Suprapubic skin (tissue), 4 donors: ENCODE results near the gene SLC22A13. TPM values are rescaled to one million over a fixed set of nuclear protein-coding genes. Genes with fewer than 3 reads are reported as not detected.

ENCODE experiments used
- DNase-seq, 2 donors: peaks; one replicate each; pipeline ENCODE4 v3.0.0-alpha.2; 2019; ENCODE audit warnings: low spot score in 2 of 2
- H3K27ac ChIP-seq: fragments of 200-600 bp; sonication (generic); one replicate; pipeline ENCODE4 v1.5.1; 2019
- H3K27me3 ChIP-seq: fragments of 200-600 bp; sonication (generic); one replicate; pipeline ENCODE4 v1.5.1; 2019
- H3K36me3 ChIP-seq: fragments of 200-600 bp; sonication (generic); one replicate; pipeline ENCODE4 v1.5.1; 2019
- H3K4me1 ChIP-seq: fragments of 200-600 bp; sonication (generic); one replicate; pipeline ENCODE4 v1.5.1; 2019
- H3K4me3 ChIP-seq: fragments of 200-600 bp; sonication (generic); one replicate; pipeline ENCODE4 v1.5.1; 2019; ENCODE audit warnings: mild to moderate bottlenecking
- H3K9me3 ChIP-seq: fragments of 200-600 bp; sonication (generic); one replicate; pipeline ENCODE4 v1.5.1; 2019
- EP300 ChIP-seq: sonication (generic); formaldehyde crosslinking; IDR thresholded peaks from one replicate; pipeline ENCODE4 v1.6.1; 2017; ENCODE audit warnings: antibody characterized with exemption
- POLR2A ChIP-seq, 2 donors: fragments of 450-650 bp; IDR thresholded peaks; one replicate each; pipeline ENCODE4 v1.6.1; 2017; ENCODE audit warnings: antibody characterized with exemption in 2 of 2, mild to moderate bottlenecking in 2 of 2, moderate library complexity in 2 of 2
- POLR2AphosphoS5 ChIP-seq, 3 donors: sonication (generic); formaldehyde crosslinking; IDR thresholded peaks; one replicate each; pipeline ENCODE4 v1.6.1; 2017; ENCODE audit warnings: antibody characterized with exemption in 3 of 3
- WGBS: methylation state at CpG from one replicate; pipeline ENCODE4 v1.1.5; 2018; 5-methylcytosine and 5-hydroxymethylcytosine counted together
- total RNA-seq, 4 donors: library from RNA; depleted of rRNA; stranded (reverse); fragments of >200 nt; gene quantifications; one replicate each; pipeline ENCODE4 v1.1.0, GENCODE V29; 2016
- TF ChIP-seq, protein P1 (sequence below), 2 donors: fragments of 200-600 bp in 1 of 2; fragments of 450-650 bp in 1 of 2; sonication (generic) in 1 of 2; IDR thresholded peaks; one replicate each; pipeline ENCODE4 v1.5.1; 2016 to 2019; ENCODE audit warnings: antibody characterized with exemption in 2 of 2, mild to moderate bottlenecking in 1 of 2, moderate library complexity in 1 of 2

Gene SLC22A13
- total RNA-seq, 4 donors from 2014 or later, result 0.21 to 1.3 TPM; not detected in 2

DNA sequence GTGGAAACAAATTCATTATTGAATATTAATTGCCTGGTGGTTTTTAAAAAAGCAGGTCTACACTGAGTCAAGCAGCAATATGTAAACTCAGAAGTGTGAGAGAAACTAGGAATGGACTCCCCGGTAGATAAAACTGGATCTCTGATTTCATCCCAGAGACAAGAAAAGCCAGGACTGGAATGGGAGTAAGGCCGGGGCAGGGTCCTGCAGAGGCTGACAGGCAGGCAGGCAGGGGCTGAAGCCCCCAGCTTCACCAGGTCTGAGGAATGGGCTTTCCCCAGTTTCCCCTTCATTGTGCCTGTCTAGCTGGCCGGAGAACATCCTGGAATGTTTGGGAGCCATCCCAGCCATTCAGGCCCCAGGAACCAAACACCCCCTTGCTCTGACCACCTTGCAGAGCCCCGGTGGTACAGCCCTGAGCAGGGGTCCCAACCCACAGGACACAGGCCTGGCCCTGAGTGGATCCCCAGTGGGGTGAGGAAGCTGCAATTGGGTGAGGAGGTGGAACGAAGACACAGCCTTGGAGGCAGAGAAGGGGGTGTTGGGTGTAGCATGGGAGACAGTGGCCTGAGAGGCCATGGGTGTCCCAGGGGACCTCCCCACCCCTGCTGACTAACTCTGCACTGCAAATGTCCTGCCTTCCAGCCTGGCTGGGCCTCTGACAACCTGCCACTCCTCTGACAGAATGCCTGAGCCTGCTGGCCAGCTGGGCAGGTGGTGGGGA is 49.3 kb downstream of the SLC22A13 start:
- no peak for DNase-seq
- WGBS, result 74% methylated on average over 4 of the region's 5 CpGs
- H3K27ac ChIP-seq, result no peak overlapping the region
- H3K9me3 ChIP-seq, result no peaks in the 10 kb centered on the region
- no peaks in the 10 kb centered on the region for H3K27me3 ChIP-seq
- H3K4me3 ChIP-seq, result no peak overlapping the region
- no peaks in the 10 kb centered on the region for H3K4me1 ChIP-seq
- TF ChIP-seq, protein P1, sequence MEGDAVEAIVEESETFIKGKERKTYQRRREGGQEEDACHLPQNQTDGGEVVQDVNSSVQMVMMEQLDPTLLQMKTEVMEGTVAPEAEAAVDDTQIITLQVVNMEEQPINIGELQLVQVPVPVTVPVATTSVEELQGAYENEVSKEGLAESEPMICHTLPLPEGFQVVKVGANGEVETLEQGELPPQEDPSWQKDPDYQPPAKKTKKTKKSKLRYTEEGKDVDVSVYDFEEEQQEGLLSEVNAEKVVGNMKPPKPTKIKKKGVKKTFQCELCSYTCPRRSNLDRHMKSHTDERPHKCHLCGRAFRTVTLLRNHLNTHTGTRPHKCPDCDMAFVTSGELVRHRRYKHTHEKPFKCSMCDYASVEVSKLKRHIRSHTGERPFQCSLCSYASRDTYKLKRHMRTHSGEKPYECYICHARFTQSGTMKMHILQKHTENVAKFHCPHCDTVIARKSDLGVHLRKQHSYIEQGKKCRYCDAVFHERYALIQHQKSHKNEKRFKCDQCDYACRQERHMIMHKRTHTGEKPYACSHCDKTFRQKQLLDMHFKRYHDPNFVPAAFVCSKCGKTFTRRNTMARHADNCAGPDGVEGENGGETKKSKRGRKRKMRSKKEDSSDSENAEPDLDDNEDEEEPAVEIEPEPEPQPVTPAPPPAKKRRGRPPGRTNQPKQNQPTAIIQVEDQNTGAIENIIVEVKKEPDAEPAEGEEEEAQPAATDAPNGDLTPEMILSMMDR (IDR thresholded peaks at IDR 0.05), result no peak
- TF ChIP-seq POLR2AphosphoS5 (IDR thresholded peaks at IDR 0.05), result no peak
- no peak for TF ChIP-seq EP300
- no peak for TF ChIP-seq POLR2A (IDR thresholded peaks at IDR 0.05)
- H3K36me3 ChIP-seq, result no peaks in the 10 kb centered on the region

DNA sequence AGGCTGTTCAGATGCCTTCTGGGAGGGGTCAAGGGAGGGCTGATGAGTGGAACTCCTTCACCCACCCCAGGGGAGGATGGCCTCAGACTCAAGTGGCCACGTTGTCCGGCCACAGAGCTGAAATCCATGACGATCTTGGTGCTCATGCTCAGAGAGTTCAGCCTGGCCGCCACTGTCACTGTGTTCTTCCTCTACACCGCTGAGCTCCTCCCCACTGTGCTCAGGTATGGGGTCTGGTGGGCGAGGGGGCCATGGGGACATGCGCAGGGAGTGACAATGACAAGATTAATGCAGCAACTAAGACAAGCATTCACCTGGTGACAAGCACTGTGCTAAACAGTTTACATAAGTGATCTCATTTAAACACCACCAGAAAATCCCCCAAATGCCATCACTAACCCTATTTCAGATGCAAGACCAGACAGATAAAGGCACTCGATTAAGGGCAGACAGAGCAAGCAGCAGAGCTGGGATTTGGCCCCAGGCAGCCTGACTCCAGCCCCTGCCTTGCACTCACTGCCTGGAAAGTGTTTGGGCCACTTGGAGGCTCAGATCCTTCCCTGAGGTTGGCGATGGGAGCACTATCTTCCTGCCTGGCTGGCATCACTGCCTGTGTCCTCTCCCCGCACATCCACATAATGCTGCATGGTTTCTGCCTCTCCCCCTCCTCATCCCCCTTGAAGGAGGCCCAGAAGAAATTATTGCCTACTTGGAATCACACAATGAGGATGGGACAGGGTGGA is 50.0 kb downstream of the SLC22A13 start:
- H3K36me3 ChIP-seq, result no peaks in the 10 kb centered on the region
- TF ChIP-seq, protein P1 (IDR thresholded peaks at IDR 0.05), result no peak
- TF ChIP-seq POLR2A (IDR thresholded peaks at IDR 0.05), result no peak
- no peak for TF ChIP-seq POLR2AphosphoS5 (IDR thresholded peaks at IDR 0.05)
- TF ChIP-seq EP300, result no peak
- no peak for DNase-seq
- whole genome bisulfite sequencing, result 90% methylated on average over 8 of the region's 10 CpGs
- no peaks in the 10 kb centered on the region for H3K4me1 ChIP-seq
- H3K9me3 ChIP-seq, result no peaks in the 10 kb centered on the region
- H3K4me3 ChIP-seq, result no peak overlapping the region
- H3K27ac ChIP-seq, result no peak overlapping the region
- H3K27me3 ChIP-seq, result no peaks in the 10 kb centered on the region

DNA sequence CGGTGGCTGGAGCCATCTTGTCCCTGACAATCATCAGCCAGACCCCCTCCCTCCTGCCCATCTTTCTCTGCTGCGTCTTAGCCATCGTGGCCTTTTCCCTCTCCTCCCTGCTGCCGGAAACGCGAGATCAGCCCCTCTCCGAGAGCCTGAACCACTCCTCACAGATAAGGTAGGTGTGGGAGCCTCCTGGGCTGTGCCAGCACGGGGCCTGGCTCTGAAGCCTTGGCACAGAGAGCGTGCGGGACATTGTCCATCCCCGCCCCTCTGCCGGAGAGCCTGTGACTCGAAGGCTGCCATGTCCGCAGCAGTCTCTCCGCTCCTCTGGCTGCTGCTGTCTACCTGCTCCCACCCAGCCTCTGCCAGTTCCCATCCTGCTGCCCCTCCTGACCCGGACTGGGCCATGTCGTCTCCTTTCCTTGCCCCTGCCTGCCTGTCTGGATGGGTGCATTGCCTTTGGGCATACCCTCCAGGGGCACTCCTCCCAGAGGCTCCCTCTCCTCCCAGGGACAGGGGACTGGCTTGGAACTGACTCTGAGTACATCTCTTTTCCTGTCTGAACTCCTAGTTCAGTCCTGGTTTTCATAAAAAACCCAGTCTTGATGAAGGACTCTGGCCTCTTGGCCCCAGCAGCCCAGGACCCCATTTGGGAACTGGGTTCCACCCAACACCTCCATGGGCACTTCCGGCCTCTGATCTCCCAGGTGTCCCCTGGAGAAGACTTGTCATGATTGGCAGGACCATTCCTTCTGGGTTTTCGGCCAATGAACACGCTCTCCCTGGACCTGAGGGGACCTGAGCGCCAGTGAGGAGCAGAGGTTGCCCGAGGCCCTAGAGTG is 51.0 kb downstream of the SLC22A13 start:
- Histone ChIP-seq H3K27ac (no peak overlapping the region), H3K9me3 (no peaks in the 10 kb centered on the region), H3K4me1 (no peaks in the 10 kb centered on the region), H3K27me3 (no peaks in the 10 kb centered on the region), H3K36me3 (no peaks in the 10 kb centered on the region), H3K4me3 (no peak overlapping the region)
- TF ChIP-seq, protein P1 (IDR thresholded peaks at IDR 0.05), result no peak
- WGBS, result 84% methylated on average over 22 of the region's 22 CpGs
- no peak for DNase-seq

DNA sequence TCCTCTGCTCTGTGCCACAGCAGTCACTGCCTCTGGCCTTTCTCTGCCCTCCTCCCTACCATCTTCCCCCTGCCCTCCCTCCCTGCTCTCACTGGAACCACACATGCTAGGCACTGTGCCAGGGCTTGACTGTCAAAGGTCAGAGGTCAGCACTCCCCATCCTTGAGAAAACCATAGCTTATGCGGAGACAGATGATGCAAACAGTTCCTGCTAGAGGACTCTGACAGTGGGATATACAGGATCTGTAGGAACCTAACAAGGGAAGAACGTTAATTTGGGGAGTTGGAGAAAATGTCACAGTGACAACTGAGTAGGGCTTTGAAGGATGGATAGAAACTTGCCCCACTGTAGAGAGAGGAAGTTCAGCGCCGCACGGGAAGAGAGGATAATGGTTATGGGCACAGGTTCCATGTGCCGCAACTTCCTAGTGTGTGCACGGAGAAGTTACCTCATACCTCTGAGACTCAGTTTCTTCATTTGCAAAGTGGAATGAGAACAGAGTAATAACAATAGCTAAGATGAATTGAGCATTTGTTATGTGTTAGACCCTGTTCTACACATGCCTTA is 51.7 kb downstream of the SLC22A13 start:
- Histone ChIP-seq H3K4me3 (no peak overlapping the region), H3K36me3 (no peaks in the 10 kb centered on the region), H3K4me1 (no peaks in the 10 kb centered on the region), H3K27me3 (no peaks in the 10 kb centered on the region), H3K9me3 (no peaks in the 10 kb centered on the region), H3K27ac (no peak overlapping the region)
- no peak for DNase-seq
- TF ChIP-seq EP300 (no peak), POLR2A (IDR thresholded peaks at IDR 0.05) (no peak), POLR2AphosphoS5 (IDR thresholded peaks at IDR 0.05) (no peak)
- TF ChIP-seq, protein P1 (IDR thresholded peaks at IDR 0.05), result no peak
- 86% methylated on average over 7 of the region's 7 CpGs for WGBS
